Neural crest cell (in vitro differentiated cells): ENCODE measurements around the gene TSHR. TPM values are rescaled to one million over a fixed set of nuclear protein-coding genes. Genes with fewer than 3 reads are reported as not detected.

ENCODE experiments used
- DNase-seq: peaks from one replicate; pipeline ENCODE4 v3.0.0; 2021; ENCODE audit warnings: low read depth, mixed read lengths, low spot score
- H3K27ac Mint-ChIP-seq: one replicate; pipeline ENCODE4 v1.8.0; 2021; ENCODE audit warnings: mild to moderate bottlenecking, mixed read lengths; ENCODE audit not compliant: unreplicated experiment
- H3K27me3 Mint-ChIP-seq: 2 replicates; pipeline ENCODE4 v1.8.0; 2021; ENCODE audit warnings: low read depth, mild to moderate bottlenecking, mixed read lengths
- H3K36me3 Mint-ChIP-seq: 2 replicates; pipeline ENCODE4 v1.8.0; 2021; ENCODE audit warnings: low read depth, mild to moderate bottlenecking, mixed read lengths
- H3K4me1 Mint-ChIP-seq: 2 replicates; pipeline ENCODE4 v1.8.0; 2021; ENCODE audit warnings: mixed read lengths
- H3K4me3 Mint-ChIP-seq: one replicate; pipeline ENCODE4 v1.8.0; 2021; ENCODE audit warnings: mild to moderate bottlenecking, mixed read lengths
- H3K9me3 Mint-ChIP-seq: 2 replicates; pipeline ENCODE4 v1.8.0; 2021; ENCODE audit warnings: mixed read lengths
- total RNA-seq: library from RNA; stranded (reverse); gene quantifications from 2 replicates; pipeline ENCODE4 v1.2.1, GENCODE V29; 2021
- TF ChIP-seq, protein P1 (sequence below): fragments of 200-600 bp; sonication (generic); conservative IDR thresholded peaks from 2 replicates; pipeline ENCODE4 v1.5.0; 2021; ENCODE audit warnings: antibody characterized with exemption, mild to moderate bottlenecking

TSHR gene
- total RNA-seq, 1 donor from 2014 or later, result not detected

- H3K36me3 Mint-ChIP-seq, result no peaks in the 10 kb centered on the region
- H3K4me3 Mint-ChIP-seq, result no peak overlapping the region
- TF ChIP-seq, protein P1, sequence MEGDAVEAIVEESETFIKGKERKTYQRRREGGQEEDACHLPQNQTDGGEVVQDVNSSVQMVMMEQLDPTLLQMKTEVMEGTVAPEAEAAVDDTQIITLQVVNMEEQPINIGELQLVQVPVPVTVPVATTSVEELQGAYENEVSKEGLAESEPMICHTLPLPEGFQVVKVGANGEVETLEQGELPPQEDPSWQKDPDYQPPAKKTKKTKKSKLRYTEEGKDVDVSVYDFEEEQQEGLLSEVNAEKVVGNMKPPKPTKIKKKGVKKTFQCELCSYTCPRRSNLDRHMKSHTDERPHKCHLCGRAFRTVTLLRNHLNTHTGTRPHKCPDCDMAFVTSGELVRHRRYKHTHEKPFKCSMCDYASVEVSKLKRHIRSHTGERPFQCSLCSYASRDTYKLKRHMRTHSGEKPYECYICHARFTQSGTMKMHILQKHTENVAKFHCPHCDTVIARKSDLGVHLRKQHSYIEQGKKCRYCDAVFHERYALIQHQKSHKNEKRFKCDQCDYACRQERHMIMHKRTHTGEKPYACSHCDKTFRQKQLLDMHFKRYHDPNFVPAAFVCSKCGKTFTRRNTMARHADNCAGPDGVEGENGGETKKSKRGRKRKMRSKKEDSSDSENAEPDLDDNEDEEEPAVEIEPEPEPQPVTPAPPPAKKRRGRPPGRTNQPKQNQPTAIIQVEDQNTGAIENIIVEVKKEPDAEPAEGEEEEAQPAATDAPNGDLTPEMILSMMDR, result no peak
- H3K4me1 Mint-ChIP-seq, result no peaks in the 10 kb centered on the region
- H3K9me3 Mint-ChIP-seq, result peaks cover 3% of the 10 kb centered on the region
- DNase-seq, result no peak
- H3K27ac Mint-ChIP-seq, result no peak overlapping the region
- H3K27me3 Mint-ChIP-seq, result no peaks in the 10 kb centered on the region
Observed at GRCh38 chr14:81138429-81138828, 183.0 kb downstream of the TSHR start.

DNA sequence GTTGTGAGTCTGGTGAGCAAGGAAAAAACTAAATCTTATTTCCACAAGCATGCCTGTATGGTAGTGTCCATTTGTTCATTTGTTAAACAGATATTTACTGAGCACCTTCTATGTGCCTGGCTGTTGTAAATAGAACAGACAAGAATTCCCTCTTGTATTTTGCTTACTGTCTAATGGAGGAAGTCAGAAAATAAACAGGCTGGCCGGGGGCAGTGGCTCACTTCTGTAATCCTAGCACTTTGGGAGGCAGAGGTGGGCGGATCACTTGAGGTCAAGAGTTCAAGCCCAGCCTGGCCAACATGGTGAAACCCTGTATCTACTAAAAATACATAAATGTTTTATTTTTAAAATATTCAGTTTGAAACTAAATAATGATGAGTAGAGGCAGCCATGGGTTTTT is 186.0 kb downstream of the TSHR start:
- Mint-ChIP-seq H3K4me1 (no peaks in the 10 kb centered on the region), H3K36me3 (no peaks in the 10 kb centered on the region), H3K27me3 (no peaks in the 10 kb centered on the region), H3K9me3 (peaks cover 4% of the 10 kb centered on the region), H3K4me3 (no peak overlapping the region), H3K27ac (no peak overlapping the region)
- DNase-seq, result no peak
- TF ChIP-seq, protein P1, result no peak

- TF ChIP-seq, protein P1, result no peak
- Mint-ChIP-seq H3K4me1 (peaks cover 4% of the 10 kb centered on the region), H3K27me3 (no peaks in the 10 kb centered on the region), H3K4me3 (no peak overlapping the region), H3K9me3 (peaks cover 4% of the 10 kb centered on the region), H3K36me3 (no peaks in the 10 kb centered on the region), H3K27ac (no peak overlapping the region)
- DNase-seq, result no peak
Observed at GRCh38 chr14:81143793-81144192, 188.4 kb downstream of the TSHR start.

- Mint-ChIP-seq H3K27ac (no peak overlapping the region), H3K9me3 (peaks cover 4% of the 10 kb centered on the region), H3K36me3 (no peaks in the 10 kb centered on the region), H3K27me3 (no peaks in the 10 kb centered on the region), H3K4me3 (no peak overlapping the region), H3K4me1 (peaks cover 4% of the 10 kb centered on the region)
- DNase-seq, result no peak
- TF ChIP-seq, protein P1, result no peak
Observed at GRCh38 chr14:81144824-81145603, 189.6 kb downstream of the TSHR start.

DNA sequence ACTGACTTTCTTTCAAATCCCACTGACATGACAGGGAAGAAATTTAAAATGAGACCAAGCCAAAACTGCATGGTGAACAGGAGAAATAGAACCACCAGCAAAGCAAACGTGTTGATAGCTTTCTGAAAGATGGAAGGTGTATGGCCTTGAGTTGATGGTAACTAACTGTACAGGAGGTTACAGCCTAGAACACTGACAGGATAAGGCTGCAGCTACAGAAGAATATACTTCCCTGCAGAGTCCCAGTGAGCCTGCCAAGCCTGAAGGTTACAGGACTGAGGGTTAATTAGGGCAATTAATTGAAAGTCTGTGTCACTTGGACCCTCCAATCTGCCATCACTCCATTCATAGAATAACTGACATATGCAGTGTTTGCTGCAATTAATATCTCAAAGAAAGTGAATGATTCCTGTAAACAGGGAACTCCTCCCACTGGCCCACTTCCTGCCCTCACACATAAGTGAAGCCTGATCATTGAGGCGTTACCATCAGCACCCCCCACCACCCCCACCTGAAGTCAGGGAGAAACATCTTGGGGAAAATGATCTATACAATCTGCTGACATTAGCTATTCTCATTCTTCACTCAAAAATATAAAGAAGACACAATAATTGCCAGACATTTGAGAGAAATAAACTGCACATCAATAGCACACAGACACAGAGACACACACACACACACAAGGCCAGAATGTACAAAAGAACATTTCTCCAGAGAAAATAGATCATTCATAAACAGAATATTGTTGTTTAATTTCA is 191.9 kb downstream of the TSHR start:
- no peak for DNase-seq
- TF ChIP-seq, protein P1, result no peak
- Mint-ChIP-seq H3K27me3 (no peaks in the 10 kb centered on the region), H3K4me1 (peaks cover 4% of the 10 kb centered on the region), H3K36me3 (no peaks in the 10 kb centered on the region), H3K4me3 (no peak overlapping the region), H3K27ac (no peak overlapping the region), H3K9me3 (peaks cover 4% of the 10 kb centered on the region)
